ENCODE data around the gene NRTN. TPM values are rescaled to one million over a fixed set of nuclear protein-coding genes. Genes with fewer than 3 reads are reported as not detected.

Gene NRTN
- total RNA-seq, 1 experiment from 2014 or later, result 0.80 TPM

- CTCF ChIA-PET, result no interaction called here
- H3K4me1 ChIP-seq (ENCODE audit: control insufficient read depth, insufficient read depth, low read length), result no peaks in the 10 kb centered on the region
- BruUV-seq (replicated peaks), result no TSS peak
- intact Hi-C loops (cut with micrococcal nuclease; ENCODE audit: unreplicated experiment), result no loop called here
- H3K27me3 ChIP-seq (ENCODE audit: control insufficient read depth, insufficient read depth, low read length), result no peaks in the 10 kb centered on the region
- no peak overlapping the region for H3K4me3 ChIP-seq (ENCODE audit: low read depth in 2 of 2, low read length in 2 of 2)
- no peaks in the 10 kb centered on the region for H3K36me3 ChIP-seq (ENCODE audit: control insufficient read depth, insufficient read depth, low read length)
- DNase-seq (ENCODE audit: low read depth, low spot score) (no peak), ATAC-seq (no peak)
- TF ChIP-seq REST (IDR thresholded peaks at IDR 0.05; ENCODE audit: insufficient read depth in 1 of 2, low read depth in 2 of 2, low read length in 1 of 2) (no peak), TCF7L2 (IDR thresholded peaks at IDR 0.05; ENCODE audit: low read depth, low read length) (no peak), CTCF (IDR thresholded peaks at IDR 0.05) (no peak), POLR2AphosphoS5 (IDR thresholded peaks at IDR 0.05; ENCODE audit: low read depth, low read length) (no peak), SIN3A (IDR thresholded peaks at IDR 0.05; ENCODE audit: borderline replicate concordance, insufficient read depth, low read depth, low read length) (no peak)
- H3K9me3 ChIP-seq (ENCODE audit: control insufficient read depth, insufficient read depth, low read depth, low read length), result no peaks in the 10 kb centered on the region
- POLR2A ChIA-PET, result no interaction called here
- in situ Hi-C loops (cut with HindIII; ENCODE audit: low pct_unique_long_range_greater_than_20kb, low sequenced_read_pairs), result no loop called here
- no peak overlapping the region for H3K27ac ChIP-seq (ENCODE audit: low read length)
These were observed 60.9 kb downstream of the NRTN start for GRCh38 chr19:5865772-5866171.

GRCh38 chr19:5867201-5868136 is 62.6 kb downstream of the NRTN start:
- ATAC-seq (peak; percentile 11; the same call in 1 of the 2 replicates), DNase-seq (ENCODE audit: low read depth, low spot score) (no peak)
- ChIA-PET CTCF (no interaction called here), POLR2A (no interaction called here)
- H3K27me3 ChIP-seq (ENCODE audit: control insufficient read depth, insufficient read depth, low read length), result no peaks in the 10 kb centered on the region
- no peaks in the 10 kb centered on the region for H3K9me3 ChIP-seq (ENCODE audit: control insufficient read depth, insufficient read depth, low read depth, low read length)
- BruUV-seq (replicated peaks), result no TSS peak
- intact Hi-C loops (cut with micrococcal nuclease; ENCODE audit: unreplicated experiment) (no loop called here), in situ Hi-C loops (cut with HindIII; ENCODE audit: low pct_unique_long_range_greater_than_20kb, low sequenced_read_pairs) (no loop called here)
- no peak for TF ChIP-seq REST (IDR thresholded peaks at IDR 0.05; ENCODE audit: insufficient read depth in 1 of 2, low read depth in 2 of 2, low read length in 1 of 2)
- no peak for TF ChIP-seq CTCF (IDR thresholded peaks at IDR 0.05)
- no peak for TF ChIP-seq TCF7L2 (IDR thresholded peaks at IDR 0.05; ENCODE audit: low read depth, low read length)
- no peak for TF ChIP-seq POLR2AphosphoS5 (IDR thresholded peaks at IDR 0.05; ENCODE audit: low read depth, low read length)
- no peak for TF ChIP-seq SIN3A (IDR thresholded peaks at IDR 0.05; ENCODE audit: borderline replicate concordance, insufficient read depth, low read depth, low read length)
- no peaks in the 10 kb centered on the region for H3K36me3 ChIP-seq (ENCODE audit: control insufficient read depth, insufficient read depth, low read length)
- no peak overlapping the region for H3K27ac ChIP-seq (ENCODE audit: low read length)
- H3K4me3 ChIP-seq (ENCODE audit: low read depth in 2 of 2, low read length in 2 of 2), result no peak overlapping the region
- H3K4me1 ChIP-seq (ENCODE audit: control insufficient read depth, insufficient read depth, low read length), result no peaks in the 10 kb centered on the region
